Prostate gland (tissue), 2 donors: ENCODE results near the gene FMNL2. TPM values are rescaled to one million over a fixed set of nuclear protein-coding genes. Genes with fewer than 3 reads are reported as not detected.

Experiments
- DNase-seq: peaks from one replicate; pipeline ENCODE4 v3.0.0-alpha.2; 2019; ENCODE audit warnings: low spot score
- H3K27ac ChIP-seq, 2 donors: fragments of 200-600 bp; sonication (generic); 2 replicates each; pipeline ENCODE4 v1.5.1; 2017 to 2019
- H3K27me3 ChIP-seq: fragments of 200-600 bp; sonication (generic); replicated peaks from 2 replicates; pipeline ENCODE4 v1.5.1; 2019; ENCODE audit not compliant: insufficient read depth
- H3K36me3 ChIP-seq, 2 donors: fragments of 200-600 bp; sonication (generic); 1 replicate in 1 of 2; 2 replicates in 1 of 2; pipeline versions ENCODE4 v1.5.1 to v1.8.1; 2017 to 2019
- H3K4me1 ChIP-seq: fragments of 200-600 bp; sonication (generic); replicated peaks from 2 replicates; pipeline ENCODE4 v1.5.1; 2019
- H3K4me3 ChIP-seq, 2 donors: fragments of 200-600 bp; sonication (generic); 2 replicates each; pipeline ENCODE4 v1.5.1; 2017 to 2019
- H3K9me3 ChIP-seq: fragments of 200-600 bp; sonication (generic); 2 replicates; pipeline ENCODE4 v1.5.1; 2017
- POLR2A ChIP-seq: fragments of 450-650 bp; IDR thresholded peaks from one replicate; pipeline ENCODE4 v1.6.1; 2016; ENCODE audit warnings: antibody characterized with exemption, mild to moderate bottlenecking
- POLR2AphosphoS5 ChIP-seq: sonication (generic); formaldehyde crosslinking; IDR thresholded peaks from one replicate; pipeline ENCODE4 v1.6.1; 2017; ENCODE audit warnings: antibody characterized with exemption
- whole genome bisulfite sequencing: methylation state at CpG from one replicate; pipeline ENCODE4 v1.1.5; 2018; 5-methylcytosine and 5-hydroxymethylcytosine counted together
- intact Hi-C: fragments of 100-400 bp; cut with DNase I; formaldehyde crosslinking; loops from one replicate; pipeline ENCODE4 v1.14.2; 2022
- total RNA-seq, 2 donors: library from RNA; depleted of rRNA; stranded (reverse); fragments of >200 nt; gene quantifications; one replicate each; pipeline ENCODE4 v1.1.0, GENCODE V29; 2016
- TF ChIP-seq, protein P1 (sequence below), 4 experiments: fragments of 200-600 bp in 2 of 4; fragments of 450-650 bp in 2 of 4; sonication (generic) in 2 of 4; IDR thresholded peaks; 1 replicate in 3 of 4; 2 replicates in 1 of 4; pipeline ENCODE4 v1.5.1; 2016 to 2019; ENCODE audit warnings: antibody characterized with exemption in 4 of 4, mild to moderate bottlenecking in 2 of 4, moderate library complexity in 2 of 4

The FMNL2 gene
- total RNA-seq, 2 donors from 2014 or later, result 9.8 to 19.4 TPM

DNA sequence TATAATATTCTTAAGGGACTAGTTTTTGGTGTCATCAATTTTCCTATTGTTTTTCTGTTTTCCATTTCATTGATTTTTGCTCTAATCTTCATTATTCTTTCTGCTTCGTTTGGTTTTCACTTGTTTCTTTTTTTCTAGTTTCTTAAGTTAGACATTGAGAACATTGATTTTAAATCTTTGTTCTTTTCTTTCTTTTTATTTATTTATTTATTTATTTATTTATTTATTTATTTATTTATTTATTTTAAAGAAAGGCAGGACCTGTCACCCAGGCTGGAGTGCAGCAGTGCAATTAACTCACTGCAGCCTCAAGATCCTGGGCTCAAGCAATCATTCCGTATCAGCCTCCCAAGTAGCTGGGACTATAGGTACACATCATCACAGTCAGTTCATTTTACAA, 7.0 kb upstream of the FMNL2 start:
- no peak overlapping the region for H3K27ac ChIP-seq
- H3K4me1 ChIP-seq, result no peaks in the 10 kb centered on the region
- intact Hi-C loops, result no loop called here
- DNase-seq, result no peak
- H3K36me3 ChIP-seq, result no peaks in the 10 kb centered on the region
- no peaks in the 10 kb centered on the region for H3K27me3 ChIP-seq
- no peak for TF ChIP-seq POLR2AphosphoS5
- TF ChIP-seq POLR2A, result no peak
- TF ChIP-seq, protein P1, sequence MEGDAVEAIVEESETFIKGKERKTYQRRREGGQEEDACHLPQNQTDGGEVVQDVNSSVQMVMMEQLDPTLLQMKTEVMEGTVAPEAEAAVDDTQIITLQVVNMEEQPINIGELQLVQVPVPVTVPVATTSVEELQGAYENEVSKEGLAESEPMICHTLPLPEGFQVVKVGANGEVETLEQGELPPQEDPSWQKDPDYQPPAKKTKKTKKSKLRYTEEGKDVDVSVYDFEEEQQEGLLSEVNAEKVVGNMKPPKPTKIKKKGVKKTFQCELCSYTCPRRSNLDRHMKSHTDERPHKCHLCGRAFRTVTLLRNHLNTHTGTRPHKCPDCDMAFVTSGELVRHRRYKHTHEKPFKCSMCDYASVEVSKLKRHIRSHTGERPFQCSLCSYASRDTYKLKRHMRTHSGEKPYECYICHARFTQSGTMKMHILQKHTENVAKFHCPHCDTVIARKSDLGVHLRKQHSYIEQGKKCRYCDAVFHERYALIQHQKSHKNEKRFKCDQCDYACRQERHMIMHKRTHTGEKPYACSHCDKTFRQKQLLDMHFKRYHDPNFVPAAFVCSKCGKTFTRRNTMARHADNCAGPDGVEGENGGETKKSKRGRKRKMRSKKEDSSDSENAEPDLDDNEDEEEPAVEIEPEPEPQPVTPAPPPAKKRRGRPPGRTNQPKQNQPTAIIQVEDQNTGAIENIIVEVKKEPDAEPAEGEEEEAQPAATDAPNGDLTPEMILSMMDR (IDR thresholded peaks at IDR 0.05), result no peak
- WGBS, result 97% methylated on average over 2 of the region's 2 CpGs
- H3K4me3 ChIP-seq, result no peak overlapping the region
- H3K9me3 ChIP-seq, result no peaks in the 10 kb centered on the region

DNA sequence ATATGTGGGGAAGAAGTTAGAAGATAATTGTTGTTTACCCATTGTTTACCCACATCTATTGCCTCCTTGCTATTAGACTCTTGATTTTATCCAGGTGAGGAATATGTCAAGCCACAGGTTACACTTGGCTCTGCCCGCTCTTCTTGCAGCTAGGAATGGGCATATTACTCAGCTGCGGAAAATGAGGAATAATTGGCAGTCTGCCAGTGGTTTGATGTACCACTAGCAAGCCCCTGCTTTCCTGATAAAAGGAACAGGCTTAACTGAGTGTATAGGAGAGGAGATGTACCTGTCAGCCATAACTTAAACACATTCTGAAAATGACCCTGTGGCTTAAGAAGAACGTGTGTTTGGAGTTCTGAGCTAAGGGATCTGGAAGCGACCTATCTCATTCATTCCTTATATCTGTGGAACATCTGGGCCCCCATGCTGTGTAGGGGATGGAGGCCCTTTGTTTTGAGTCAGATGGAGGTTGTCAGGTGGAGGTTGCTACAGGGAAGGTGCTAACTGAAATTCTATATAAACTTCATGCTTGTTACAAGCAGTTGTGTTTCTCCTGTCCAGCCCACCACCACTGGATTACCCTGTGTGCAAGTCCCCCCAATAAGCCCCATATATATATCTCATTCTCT, 4.6 kb upstream of the FMNL2 start:
- Histone ChIP-seq H3K4me3 (no peak overlapping the region), H3K27ac (no peak overlapping the region), H3K36me3 (no peaks in the 10 kb centered on the region), H3K4me1 (no peaks in the 10 kb centered on the region), H3K9me3 (no peaks in the 10 kb centered on the region), H3K27me3 (no peaks in the 10 kb centered on the region)
- no peak for TF ChIP-seq POLR2A
- TF ChIP-seq POLR2AphosphoS5, result no peak
- TF ChIP-seq, protein P1 (IDR thresholded peaks at IDR 0.05), result no peak
- intact Hi-C loops, result loop anchor here (10.0 kb wide), 3 partner anchors 164 to 384 kb away; partner anchors contain the start of genes ARL6IP6 and PRPF40A
- no peak for DNase-seq
- 84% methylated on average over 4 of the region's 4 CpGs for WGBS

DNA sequence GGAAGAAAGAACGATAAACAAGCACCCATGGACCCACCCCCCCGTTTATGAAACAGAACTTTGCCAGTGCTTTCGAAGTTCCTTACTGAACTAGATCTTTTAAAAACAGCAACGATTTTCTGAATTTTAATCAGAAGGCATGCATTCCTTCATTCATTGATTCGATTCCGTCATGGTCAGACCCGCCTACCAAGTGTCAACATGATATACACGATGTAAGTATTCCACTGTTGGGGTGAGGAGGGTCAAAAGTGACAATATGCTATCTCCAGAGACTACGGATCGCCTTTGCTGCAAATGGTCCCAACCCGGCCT, 316 bp upstream of the FMNL2 start:
- no peak for DNase-seq
- intact Hi-C loops, result loop anchor here (5.0 to 10.0 kb wide), 7 partner anchors 63 to 380 kb away; partner anchors contain the start of genes ARL6IP6, PRPF40A and STAM2
- no peaks in the 10 kb centered on the region for H3K36me3 ChIP-seq
- peak overlapping the region; percentile 81 for H3K4me3 ChIP-seq
- H3K27ac ChIP-seq, result peak overlapping the region; percentile 70 to 81
- 3% methylated on average over 11 of the region's 11 CpGs for WGBS
- no peaks in the 10 kb centered on the region for H3K9me3 ChIP-seq
- H3K4me1 ChIP-seq, result peaks cover 4% of the 10 kb centered on the region
- H3K27me3 ChIP-seq, result no peaks in the 10 kb centered on the region
- TF ChIP-seq POLR2AphosphoS5 (no peak), POLR2A (no peak)
- TF ChIP-seq, protein P1 (IDR thresholded peaks at IDR 0.05), result no peak

DNA sequence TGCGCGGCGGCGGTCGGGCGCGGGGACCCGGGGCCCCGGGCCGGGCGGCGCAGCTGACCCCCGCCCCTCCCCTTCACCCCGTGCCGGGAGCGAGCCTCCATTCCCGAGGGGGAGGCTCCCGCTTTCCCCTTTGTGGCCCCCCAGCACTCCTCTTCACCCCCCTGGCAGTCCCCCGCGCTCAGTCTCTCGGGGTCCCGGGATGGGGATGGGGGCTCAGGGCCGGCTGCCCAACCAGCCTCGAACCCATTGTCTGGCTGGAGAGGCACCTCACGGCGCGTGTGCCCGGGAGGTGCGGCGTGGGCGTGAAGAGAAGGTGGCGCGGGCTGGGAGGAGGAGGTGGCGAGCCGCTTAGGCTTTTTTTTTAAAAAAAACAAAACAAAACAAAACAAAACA, 748 bp downstream of the FMNL2 start:
- TF ChIP-seq, protein P1 (IDR thresholded peaks at IDR 0.05), result no peak
- TF ChIP-seq POLR2AphosphoS5 (no peak), POLR2A (no peak)
- Histone ChIP-seq H3K27ac (peak overlapping the region; percentile 70 to 81), H3K9me3 (no peaks in the 10 kb centered on the region), H3K27me3 (no peaks in the 10 kb centered on the region), H3K36me3 (no peaks in the 10 kb centered on the region), H3K4me3 (peak overlapping the region; percentile 81), H3K4me1 (peaks cover 4% of the 10 kb centered on the region)
- DNase-seq, result no peak
- intact Hi-C loops, result loop anchor here (5.0 to 10.0 kb wide), 7 partner anchors 62 to 379 kb away; partner anchors contain the start of genes ARL6IP6, PRPF40A and STAM2
- WGBS, result 0% methylated on average over 33 of the region's 35 CpGs
